ENCODE measurements around the gene CEP41.

CEP41 gene

DNA sequence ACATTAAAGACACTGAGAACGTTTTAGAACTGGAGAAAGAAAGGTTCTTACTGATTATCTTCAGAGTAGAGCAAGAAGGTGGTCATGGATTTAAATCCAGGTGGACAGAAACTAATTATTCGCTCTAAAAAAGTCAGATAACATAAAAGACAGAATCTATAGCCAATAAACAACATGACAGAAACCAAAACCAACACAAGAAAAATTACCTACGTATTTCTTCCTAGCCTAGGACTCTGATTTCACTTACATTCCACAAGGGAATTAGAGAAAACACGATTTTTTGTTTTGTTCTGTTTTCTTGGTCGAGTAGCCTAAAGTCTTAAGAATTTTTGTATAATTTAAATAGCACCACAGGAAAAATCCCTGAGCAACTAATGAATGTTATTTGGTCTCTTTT, 45.4 kb downstream of the CEP41 start:
- H3K27me3 Mint-ChIP-seq = no peaks in the 10 kb centered on the region
- H3K9me3 Mint-ChIP-seq = no peaks in the 10 kb centered on the region
- H3K36me3 Mint-ChIP-seq = peaks cover 27% of the 10 kb centered on the region
- H3K4me1 Mint-ChIP-seq = peaks cover 33% of the 10 kb centered on the region
- H3K4me3 Mint-ChIP-seq = no peak overlapping the region
- DNase-seq = no peak
- peak overlapping the region; percentile 70 for H3K27ac Mint-ChIP-seq
- CTCF ChIA-PET = no interaction called here

DNA sequence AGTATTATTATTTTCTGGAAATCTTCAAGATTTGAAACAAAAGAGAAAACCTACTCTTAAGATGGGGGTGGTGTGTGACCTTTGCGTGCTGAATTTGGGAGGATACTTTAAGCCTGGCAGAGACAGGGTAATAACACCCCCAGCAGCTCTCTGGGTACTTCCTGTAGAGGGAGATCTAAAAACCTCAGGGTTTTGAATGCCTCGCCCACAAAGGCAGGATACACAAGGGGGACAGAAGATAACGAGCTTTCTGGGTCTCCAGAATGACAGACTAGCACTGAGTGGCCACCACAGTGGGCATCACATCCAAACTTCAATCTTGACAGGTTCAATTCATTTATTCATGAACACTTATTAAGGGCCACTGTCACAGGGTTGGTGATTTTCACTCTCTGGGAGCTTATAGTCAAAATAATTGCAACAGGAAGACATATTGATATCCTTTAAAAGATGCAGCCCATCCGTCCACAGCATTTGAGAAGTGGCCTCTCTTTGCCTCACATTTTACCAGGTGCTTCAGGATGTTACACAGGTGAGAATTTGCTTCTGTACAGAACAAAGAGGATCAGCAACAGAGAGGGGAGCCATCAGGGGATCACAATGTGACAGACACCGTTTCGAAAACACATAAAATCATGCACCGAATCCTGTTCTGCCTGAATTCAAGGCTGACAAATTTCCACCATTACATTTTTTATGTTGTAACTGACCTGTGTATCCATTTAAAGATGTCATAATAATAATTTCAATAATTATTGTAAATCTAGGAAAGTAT, 46.2 kb downstream of the CEP41 start:
- H3K9me3 Mint-ChIP-seq = no peaks in the 10 kb centered on the region
- peak overlapping the region; percentile 84 for H3K27ac Mint-ChIP-seq
- H3K36me3 Mint-ChIP-seq = peaks cover 19% of the 10 kb centered on the region
- H3K4me1 Mint-ChIP-seq = peaks cover 33% of the 10 kb centered on the region
- H3K4me3 Mint-ChIP-seq = peak overlapping the region; percentile 45
- no peaks in the 10 kb centered on the region for H3K27me3 Mint-ChIP-seq
- CTCF ChIA-PET = interaction anchor here (1.1 to 1.4 kb wide), 3 partner anchors 9 to 22 kb away, joined by 3 to 4 read pairs (median 4); no protein-coding TSS in a partner anchor
- peak; percentile 63 for DNase-seq

DNA sequence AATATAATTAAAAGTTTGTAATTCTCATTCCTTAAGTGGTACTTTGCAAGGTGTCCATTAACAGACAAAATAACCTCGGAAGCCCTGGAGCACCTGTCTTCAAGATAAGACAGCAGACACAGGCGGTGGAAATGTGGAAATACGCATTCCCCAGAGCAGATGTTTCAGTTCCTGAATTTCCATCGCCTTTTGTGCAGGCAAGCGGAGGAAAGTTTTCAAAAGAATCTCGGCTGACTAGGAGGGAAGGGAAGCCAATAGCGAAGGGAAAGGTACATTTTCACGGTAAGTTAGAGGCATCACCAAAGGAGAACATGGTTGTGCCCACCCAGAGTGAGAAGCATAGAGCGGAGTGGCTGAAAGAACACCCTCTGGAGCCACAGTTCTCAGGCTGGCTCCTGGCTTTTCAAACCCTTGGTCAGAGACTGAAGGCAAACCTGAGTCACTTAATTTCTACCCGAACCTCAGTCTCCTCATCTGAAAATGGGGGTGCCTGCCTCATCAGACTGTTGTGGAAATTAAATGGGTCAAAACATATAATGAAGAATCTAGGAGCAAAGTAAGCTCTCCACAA, 46.9 kb downstream of the CEP41 start:
- Mint-ChIP-seq H3K27me3 (no peaks in the 10 kb centered on the region), H3K36me3 (peaks cover 19% of the 10 kb centered on the region), H3K27ac (peak overlapping the region; percentile 84), H3K4me1 (peaks cover 30% of the 10 kb centered on the region), H3K4me3 (peak overlapping the region; percentile 45), H3K9me3 (no peaks in the 10 kb centered on the region)
- CTCF ChIA-PET = interaction anchor here (1.1 to 1.4 kb wide), 3 partner anchors 10 to 23 kb away, joined by 3 to 4 read pairs (median 4); no protein-coding TSS in a partner anchor
- DNase-seq = no peak

DNA sequence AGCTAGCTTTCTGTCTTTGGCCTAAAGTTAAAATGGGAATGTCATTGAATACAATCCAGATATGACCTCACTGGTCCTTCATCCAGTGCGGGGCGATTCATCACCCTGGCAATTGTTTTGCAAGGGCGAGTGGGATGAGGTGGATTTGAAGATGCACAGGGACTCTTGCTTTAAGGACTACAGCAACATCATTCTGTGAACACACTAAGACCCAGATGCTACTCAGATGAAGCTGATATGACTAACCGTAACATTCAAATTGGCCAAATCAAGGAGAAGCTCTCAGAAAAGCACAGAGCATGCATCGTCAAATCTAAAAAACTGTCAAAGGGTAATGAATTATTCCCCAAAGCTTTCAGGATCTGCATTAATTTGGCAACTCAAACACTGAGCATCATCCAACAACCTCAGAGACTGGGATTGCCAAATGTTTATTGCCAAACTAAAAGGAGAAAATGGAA, 47.7 kb downstream of the CEP41 start:
- no peaks in the 10 kb centered on the region for H3K9me3 Mint-ChIP-seq

DNA sequence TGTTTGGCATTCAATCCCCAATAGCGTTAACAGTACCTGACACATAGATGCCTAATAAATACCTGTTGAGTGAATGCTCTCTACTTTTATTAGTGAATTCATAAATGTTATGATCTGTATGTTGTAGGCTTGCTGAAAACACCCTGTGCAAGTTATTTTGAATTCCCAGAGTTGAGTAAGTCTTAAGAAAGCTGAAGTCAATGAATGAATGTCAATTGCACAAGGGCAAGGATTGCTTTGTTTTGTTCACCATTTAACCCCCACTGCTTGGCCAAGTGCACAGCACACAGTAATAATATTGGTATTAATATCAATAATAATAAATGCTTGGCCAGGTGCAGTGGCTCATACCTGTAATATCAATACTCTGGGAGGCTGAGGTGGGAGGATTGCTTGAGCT, 50.3 kb downstream of the CEP41 start:
- H3K27me3 Mint-ChIP-seq = no peaks in the 10 kb centered on the region
- DNase-seq = no peak
- no peak overlapping the region for H3K27ac Mint-ChIP-seq
- peaks cover 3% of the 10 kb centered on the region for H3K36me3 Mint-ChIP-seq
- peaks cover 23% of the 10 kb centered on the region for H3K4me1 Mint-ChIP-seq
- CTCF ChIA-PET = no interaction called here
- no peaks in the 10 kb centered on the region for H3K9me3 Mint-ChIP-seq
- H3K4me3 Mint-ChIP-seq = no peak overlapping the region

More for the DNA sequence above, 47.7 kb downstream of the CEP41 start:
- no peak overlapping the region for H3K27ac Mint-ChIP-seq
- no peak for DNase-seq
- H3K27me3 Mint-ChIP-seq = no peaks in the 10 kb centered on the region
- H3K4me3 Mint-ChIP-seq = no peak overlapping the region
- CTCF ChIA-PET = no interaction called here
- peaks cover 12% of the 10 kb centered on the region for H3K36me3 Mint-ChIP-seq
- peaks cover 27% of the 10 kb centered on the region for H3K4me1 Mint-ChIP-seq

DNA sequence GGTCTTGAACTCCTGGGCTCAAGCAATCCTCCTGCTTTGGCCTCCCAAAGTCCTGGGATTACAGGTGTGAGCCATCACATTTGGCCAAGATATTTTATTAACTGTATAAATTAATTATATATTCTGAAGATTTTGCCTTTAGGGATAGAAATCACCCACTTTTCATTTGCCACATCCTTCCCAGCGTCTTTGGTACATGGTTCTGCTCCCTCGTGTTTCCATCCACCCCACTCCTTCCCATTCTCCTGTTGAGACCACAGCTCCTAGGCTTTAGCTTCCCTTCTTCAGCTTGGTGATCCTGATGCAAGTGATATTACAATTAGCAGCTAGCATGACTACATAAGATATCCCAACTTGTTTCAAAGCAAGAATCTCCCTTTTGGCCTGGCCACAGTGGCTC, 52.1 kb downstream of the CEP41 start:
- Mint-ChIP-seq H3K4me1 (peaks cover 6% of the 10 kb centered on the region), H3K27me3 (peaks cover 3% of the 10 kb centered on the region), H3K9me3 (no peaks in the 10 kb centered on the region), H3K27ac (no peak overlapping the region), H3K4me3 (no peak overlapping the region), H3K36me3 (no peaks in the 10 kb centered on the region)
- DNase-seq = no peak
- CTCF ChIA-PET = no interaction called here

DNA sequence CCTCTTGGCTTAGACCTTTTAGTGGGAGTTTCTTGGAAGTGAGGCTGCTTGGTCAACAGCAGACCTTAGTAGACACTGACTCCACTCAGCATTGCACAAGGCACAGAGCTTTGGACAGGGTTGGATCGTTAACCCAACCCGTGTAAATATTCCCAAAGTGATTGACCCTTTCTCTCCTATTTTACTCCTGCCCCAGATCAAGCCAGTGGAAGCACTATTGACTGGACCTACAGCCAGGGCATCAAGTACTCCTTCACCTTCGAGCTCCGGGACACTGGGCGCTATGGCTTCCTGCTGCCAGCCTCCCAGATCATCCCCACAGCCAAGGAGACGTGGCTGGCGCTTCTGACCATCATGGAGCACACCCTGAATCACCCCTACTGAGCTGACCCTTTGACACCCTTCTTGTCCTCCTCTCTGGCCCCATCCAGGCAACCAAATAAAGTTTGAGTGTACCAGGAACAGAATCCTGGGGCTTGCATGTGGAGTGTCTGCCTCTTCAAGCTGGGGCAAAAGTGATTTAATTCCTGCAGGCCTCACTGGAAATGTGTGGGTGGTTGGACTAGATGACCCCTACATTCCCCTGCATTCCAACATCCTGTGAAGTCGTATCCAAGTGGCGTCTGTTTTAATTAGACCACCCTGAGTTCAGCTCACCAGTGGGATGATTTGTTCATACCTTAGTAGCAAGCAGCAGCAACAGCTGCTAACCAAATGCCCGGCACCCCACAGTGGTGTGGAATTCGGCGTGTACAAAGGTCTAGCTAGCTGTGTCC, 53.0 kb downstream of the CEP41 start:
- no peaks in the 10 kb centered on the region for H3K4me1 Mint-ChIP-seq
- CTCF ChIA-PET = no interaction called here

DNA sequence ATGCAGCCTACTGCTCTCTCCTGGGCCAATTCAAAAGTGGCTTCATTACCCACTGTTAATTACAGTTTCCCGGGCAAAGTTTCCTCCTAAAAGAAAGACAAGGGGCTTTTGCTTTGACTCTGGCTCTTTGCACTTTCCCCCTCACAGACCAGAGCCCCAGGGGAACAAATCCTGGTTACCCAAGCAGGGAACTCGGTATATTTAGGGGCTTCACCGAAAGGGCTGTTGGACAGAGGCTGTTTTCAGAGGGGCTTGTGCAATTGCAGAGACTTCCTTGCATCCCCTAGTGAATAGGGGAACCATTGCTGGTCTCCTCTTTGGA, 53.5 kb downstream of the CEP41 start:
- H3K27me3 Mint-ChIP-seq = peaks cover 3% of the 10 kb centered on the region
- no peaks in the 10 kb centered on the region for H3K4me1 Mint-ChIP-seq
- no peaks in the 10 kb centered on the region for H3K36me3 Mint-ChIP-seq
- CTCF ChIA-PET = no interaction called here
- H3K4me3 Mint-ChIP-seq = no peak overlapping the region
- no peak for DNase-seq
- no peaks in the 10 kb centered on the region for H3K9me3 Mint-ChIP-seq
- H3K27ac Mint-ChIP-seq = no peak overlapping the region

More for the DNA sequence above, 53.0 kb downstream of the CEP41 start:
- no peak overlapping the region for H3K27ac Mint-ChIP-seq
- no peak overlapping the region for H3K4me3 Mint-ChIP-seq
- H3K27me3 Mint-ChIP-seq = peaks cover 3% of the 10 kb centered on the region
- H3K36me3 Mint-ChIP-seq = no peaks in the 10 kb centered on the region
- no peaks in the 10 kb centered on the region for H3K9me3 Mint-ChIP-seq
- DNase-seq = no peak

DNA sequence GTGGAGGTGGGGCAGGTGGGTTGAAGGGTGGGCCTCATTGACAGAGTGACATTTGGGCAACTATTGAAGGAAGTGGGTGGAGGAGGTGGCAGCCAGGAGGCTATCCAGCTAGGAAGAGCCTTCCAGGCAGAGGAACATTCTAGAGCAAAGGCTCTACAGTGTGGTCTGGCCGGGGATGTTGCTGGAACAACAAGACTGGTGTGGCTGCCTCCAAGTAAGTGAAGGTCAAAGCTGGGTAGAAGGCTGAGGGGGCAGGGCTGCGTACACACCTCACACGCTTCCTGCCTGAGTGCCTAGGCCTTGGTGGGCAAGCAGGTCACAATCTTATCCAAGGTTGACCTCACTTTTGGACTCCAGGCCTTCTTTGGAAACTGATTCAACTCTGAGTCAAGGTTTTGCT, 53.9 kb downstream of the CEP41 start:
- Mint-ChIP-seq H3K4me1 (no peaks in the 10 kb centered on the region), H3K36me3 (no peaks in the 10 kb centered on the region), H3K9me3 (no peaks in the 10 kb centered on the region), H3K27ac (no peak overlapping the region), H3K4me3 (no peak overlapping the region), H3K27me3 (peaks cover 3% of the 10 kb centered on the region)
- no peak for DNase-seq
- CTCF ChIA-PET = no interaction called here

DNA sequence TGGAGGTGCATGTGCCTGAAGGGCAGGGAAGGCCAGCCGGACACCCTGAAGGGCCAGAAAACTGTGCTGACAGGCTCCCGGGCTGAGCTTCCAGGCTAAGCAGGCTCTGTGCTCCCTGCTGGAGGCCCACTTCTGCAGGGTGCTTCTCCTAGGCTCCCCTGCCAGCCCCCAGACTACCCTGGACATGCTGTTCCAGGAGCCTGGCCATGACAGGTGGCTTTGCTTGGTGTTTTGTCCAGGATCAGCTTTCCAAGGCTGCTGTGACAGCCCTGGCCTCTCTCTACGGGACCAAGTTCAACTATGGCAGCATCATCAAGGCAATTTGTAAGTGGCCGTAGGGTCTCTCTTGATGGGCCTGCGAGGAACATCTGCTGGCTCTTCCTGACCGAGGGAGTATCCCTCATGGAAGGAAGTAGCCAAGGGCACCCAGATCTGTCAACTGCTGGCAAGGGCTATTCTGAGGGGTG, 55.2 kb downstream of the CEP41 start:
- DNase-seq = no peak
- Mint-ChIP-seq H3K27ac (no peak overlapping the region), H3K9me3 (no peaks in the 10 kb centered on the region), H3K27me3 (peaks cover 3% of the 10 kb centered on the region), H3K4me3 (no peak overlapping the region), H3K4me1 (no peaks in the 10 kb centered on the region), H3K36me3 (no peaks in the 10 kb centered on the region)
- CTCF ChIA-PET = no interaction called here

DNA sequence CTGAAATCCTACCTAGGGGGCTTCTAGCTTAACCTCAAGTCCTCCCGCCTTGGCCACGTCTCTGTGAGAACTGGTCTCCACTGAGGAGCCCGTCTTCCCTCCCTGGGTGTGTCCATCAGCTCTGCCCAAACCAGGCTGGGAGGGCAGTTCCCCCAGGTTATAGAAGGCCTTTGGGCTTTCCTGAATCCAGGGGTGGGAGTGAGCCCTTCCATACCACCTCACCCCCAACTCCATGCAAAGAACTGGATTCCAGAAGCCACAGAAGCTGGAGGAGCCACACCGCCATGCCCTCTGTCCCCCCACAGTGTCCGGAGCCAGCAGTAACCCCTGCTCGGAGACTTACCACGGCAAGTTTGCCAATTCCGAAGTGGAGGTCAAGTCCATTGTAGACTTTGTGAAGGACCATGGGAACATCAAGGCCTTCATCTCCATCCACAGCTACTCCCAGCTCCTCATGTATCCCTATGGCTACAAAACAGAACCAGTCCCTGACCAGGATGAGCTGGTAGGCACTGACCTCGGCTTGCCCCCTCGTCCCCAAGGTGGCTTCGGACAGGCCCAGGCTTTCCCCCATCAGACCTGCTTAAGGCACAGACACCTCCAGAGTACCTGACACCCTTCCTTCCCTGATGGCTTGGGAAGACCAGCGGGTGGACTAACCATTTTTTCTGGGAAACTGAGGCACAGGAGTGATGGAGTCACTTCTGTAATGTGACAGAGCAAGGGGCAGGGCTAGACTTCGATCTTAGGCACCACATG, 55.8 kb downstream of the CEP41 start:
- Mint-ChIP-seq H3K9me3 (no peaks in the 10 kb centered on the region), H3K4me3 (no peak overlapping the region), H3K4me1 (no peaks in the 10 kb centered on the region), H3K27ac (no peak overlapping the region), H3K36me3 (no peaks in the 10 kb centered on the region), H3K27me3 (peaks cover 3% of the 10 kb centered on the region)
- no peak for DNase-seq
- CTCF ChIA-PET = no interaction called here

DNA sequence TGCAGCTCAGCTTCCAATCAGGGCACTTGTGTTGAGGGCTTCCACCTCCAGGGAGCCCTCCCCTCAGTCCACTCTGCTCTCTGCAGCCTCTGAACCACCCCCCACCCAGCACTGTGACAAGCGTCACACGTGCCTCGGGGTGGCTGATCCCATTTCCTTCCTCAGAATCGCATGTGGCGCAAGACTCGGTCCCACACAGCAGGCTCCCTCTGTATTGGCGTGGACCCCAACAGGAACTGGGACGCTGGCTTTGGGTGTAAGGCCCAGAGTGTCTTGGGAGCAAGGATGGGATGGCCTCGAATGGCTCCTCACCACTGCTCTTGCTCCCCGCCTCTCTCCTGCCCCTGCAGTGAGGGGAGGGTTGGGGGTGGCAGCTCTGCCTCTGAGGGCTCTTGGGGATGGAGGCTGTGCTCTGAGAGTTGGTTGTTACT, 56.4 kb downstream of the CEP41 start:
- CTCF ChIA-PET = no interaction called here
- Mint-ChIP-seq H3K4me1 (no peaks in the 10 kb centered on the region), H3K9me3 (no peaks in the 10 kb centered on the region), H3K4me3 (no peak overlapping the region), H3K27ac (no peak overlapping the region), H3K27me3 (peaks cover 3% of the 10 kb centered on the region), H3K36me3 (no peaks in the 10 kb centered on the region)
- DNase-seq = no peak

DNA sequence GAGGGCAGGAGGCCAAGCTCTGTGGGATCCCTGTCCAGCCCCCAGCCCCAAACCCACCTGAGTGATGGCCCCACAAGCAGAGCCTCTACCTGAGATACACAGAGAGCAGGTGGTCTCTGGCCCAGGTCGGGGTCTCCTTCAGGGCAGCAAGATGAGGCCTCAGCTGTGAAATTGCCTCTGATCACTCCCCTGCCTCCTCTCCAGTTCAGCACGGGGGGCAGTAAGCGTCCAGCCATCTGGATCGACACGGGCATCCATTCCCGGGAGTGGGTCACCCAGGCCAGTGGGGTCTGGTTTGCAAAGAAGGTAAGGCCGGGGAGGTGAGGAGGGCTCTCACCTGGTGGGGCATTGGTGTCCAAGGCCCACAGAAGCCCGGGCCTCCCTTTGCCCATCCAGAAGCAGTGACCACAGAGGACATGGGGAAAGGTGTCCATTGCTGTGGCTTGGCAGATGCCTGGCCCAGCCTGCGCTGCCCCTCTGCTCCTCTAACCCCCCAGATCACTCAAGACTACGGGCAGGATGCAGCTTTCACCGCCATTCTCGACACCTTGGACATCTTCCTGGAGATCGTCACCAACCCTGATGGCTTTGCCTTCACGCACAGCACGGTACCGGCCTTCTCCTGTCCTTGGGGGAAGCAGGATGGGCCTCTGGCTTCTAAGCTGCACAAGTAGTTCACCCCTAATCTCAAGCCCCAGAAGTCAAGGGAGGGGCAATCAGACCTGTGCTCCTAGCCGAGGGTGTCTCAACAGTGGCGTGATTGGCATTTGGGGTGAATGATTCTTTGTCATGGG, 57.4 kb downstream of the CEP41 start:
- Mint-ChIP-seq H3K36me3 (no peaks in the 10 kb centered on the region), H3K4me3 (no peak overlapping the region), H3K27ac (no peak overlapping the region), H3K27me3 (peaks cover 3% of the 10 kb centered on the region), H3K9me3 (no peaks in the 10 kb centered on the region), H3K4me1 (no peaks in the 10 kb centered on the region)
- CTCF ChIA-PET = no interaction called here
- DNase-seq = no peak

Measured in activated naive CD4-positive, alpha-beta T cell treated with anti-CD3 and anti-CD28 coated beads, Interleukin-2, amount 10 ng/mL, durations not matched to agents 7 days and 5 days (primary cell).